Fibroblast of upper back skin (primary cell): ENCODE measurements around the gene NGEF.
"Not testable (repeated sequence)": the region's sequence is repeated elsewhere in the genome, so short reads cannot be mapped to it uniquely, and the experiment has no call there.

Experiments used
- DNase-seq: peaks from one replicate; pipeline ENCODE4 v3.0.0-alpha.2; 2013

NGEF gene

GRCh38 chr2:232866104-232866503 is 147.0 kb downstream of the NGEF start:
- no peak for DNase-seq

DNA sequence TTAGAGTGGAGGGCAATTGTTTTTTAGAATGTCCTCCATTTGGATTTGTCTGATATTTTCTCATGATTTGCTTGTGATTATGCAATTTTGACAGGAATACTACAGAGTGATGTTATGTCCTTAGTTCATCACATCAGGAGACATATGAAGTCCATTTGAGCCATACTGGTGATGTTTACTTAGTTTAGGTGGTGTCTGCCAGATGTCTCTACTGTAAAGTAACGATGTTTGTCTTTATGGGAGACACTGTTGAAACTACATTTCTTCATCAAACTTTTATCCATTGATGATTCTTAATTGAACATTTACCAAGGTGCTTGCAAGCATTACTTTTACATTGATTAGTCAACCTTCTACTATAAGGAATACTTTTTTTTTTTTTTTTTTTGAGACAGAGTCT is 147.9 kb downstream of the NGEF start:
- DNase-seq, result no peak

DNA sequence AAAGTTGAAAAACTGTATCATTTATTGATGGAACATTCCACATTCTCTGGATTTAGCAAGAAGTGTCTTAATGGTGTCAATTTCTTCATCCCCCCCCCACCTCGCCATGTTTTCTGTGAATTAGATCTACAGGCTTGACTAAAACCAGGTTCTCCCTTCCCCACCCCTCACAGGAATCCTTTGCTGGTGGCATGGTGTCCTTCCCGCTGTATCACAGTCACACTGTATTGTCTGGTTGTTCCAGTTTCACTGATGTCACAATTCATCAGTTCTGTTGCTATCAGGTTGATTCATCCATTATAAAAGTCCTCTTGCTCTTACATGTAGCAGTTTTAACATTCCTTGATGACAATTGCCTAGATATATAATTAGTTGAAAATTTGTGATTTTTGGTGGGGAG is 149.1 kb downstream of the NGEF start:
- DNase-seq, result no peak

DNA sequence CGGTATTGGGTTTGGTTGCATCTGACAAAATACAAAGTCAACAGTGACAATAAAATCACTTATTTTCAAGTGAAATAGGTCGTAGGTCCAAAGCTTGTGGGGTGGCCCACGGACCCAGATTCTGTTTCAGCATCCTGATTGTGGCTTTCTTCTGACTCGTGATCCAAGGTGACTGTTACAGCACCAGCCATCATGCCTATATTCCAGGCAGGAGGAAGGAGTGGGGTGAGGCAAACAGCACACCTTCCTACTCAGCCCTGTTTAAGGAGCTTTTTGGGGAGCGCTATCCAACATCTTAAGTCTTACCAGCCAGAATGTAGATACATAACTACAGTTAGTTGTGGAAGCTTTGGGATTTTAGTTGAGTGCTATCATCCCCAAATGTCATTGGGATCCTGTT is 151.7 kb downstream of the NGEF start:
- no peak for DNase-seq

GRCh38 chr2:232860593-232861241 is 152.3 kb downstream of the NGEF start:
- peak; percentile 14 for DNase-seq

- no peak for DNase-seq
Observed at GRCh38 chr2:232859385-232859916, 153.6 kb downstream of the NGEF start.

GRCh38 chr2:232857158-232857563 is 155.9 kb downstream of the NGEF start:
- DNase-seq, result peak; percentile 45

DNA sequence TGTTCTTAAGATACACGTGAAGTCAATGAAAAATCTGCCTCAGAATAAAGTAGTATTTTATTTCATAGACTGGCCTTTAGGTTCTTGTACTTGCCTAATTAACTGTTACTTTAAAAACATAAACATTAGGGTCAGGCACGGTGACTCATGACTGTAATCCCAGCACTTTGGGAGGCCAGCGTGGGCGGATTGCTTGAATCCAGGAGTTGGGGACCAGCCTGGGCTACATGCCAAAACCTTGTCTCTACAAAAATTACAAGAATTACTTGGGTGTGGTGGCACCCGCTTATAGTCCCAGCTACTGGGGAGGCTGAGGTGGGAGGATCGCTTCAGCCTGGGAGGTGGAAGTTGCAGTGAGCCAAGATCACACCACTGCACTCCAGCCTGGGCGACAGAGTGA is 159.0 kb downstream of the NGEF start:
- peak; percentile 50 for DNase-seq

DNA sequence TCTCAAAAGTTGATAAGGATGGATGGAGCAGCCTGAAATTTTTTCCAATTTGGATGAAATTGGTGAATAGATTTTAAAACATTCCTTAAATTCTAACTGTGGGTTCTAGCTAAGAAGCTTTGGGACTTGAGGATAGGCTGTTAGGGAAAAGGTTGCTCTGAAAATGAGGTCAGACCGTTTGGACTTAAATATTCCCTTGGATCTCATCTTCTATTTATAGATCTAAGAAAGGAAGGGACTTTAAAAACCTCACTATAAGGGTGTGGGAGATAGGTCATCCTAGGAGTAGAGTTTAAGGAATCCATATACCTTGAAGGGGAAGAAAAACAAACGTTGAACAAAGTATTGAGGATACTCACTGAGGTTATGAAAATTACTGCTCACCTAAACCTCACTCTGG is 160.4 kb downstream of the NGEF start:
- no peak for DNase-seq

- not testable (repeated sequence) for DNase-seq
Observed at GRCh38 chr2:232852081-232852480, 161.0 kb downstream of the NGEF start.

DNA sequence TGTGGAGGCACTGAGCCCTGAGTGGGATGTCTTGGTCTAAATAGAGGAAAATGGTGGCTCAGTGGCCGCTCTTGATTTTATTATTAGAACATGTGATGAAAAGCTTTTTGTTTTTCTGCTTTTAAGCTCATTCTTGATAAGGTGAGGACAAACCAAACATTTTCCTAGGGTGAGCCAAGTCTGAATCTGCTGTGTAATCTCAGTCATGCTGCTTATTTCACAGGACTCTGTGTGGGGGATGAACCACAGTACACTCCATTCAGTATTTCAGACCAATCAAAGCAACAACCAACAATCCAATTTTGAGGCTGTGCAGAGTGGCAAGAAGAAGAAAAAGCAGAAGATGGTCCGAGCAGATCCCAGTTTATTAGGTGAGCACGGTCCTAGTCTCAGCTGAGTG is 163.0 kb downstream of the NGEF start:
- no peak for DNase-seq

GRCh38 chr2:232846055-232846454 is 167.0 kb downstream of the NGEF start:
- DNase-seq, result no peak

DNA sequence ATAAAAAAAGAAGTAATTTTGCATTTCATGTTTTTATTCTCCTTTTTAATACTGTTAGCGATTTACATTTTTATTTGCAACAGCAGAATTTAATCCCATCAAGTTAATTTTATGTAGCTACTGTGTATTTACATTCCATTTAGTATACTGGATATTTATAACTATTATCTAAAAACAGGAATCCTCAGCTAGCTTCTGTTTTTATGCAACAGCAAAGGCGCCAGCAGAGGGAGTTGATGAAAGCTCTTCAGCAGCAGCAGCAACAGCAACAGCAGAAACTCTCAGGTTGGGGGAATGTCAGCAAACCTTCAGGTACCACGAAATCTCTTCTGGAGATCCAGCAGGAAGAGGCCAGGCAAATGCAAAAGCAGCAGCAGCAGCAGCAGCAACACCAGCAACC is 169.2 kb downstream of the NGEF start:
- no peak for DNase-seq

DNA sequence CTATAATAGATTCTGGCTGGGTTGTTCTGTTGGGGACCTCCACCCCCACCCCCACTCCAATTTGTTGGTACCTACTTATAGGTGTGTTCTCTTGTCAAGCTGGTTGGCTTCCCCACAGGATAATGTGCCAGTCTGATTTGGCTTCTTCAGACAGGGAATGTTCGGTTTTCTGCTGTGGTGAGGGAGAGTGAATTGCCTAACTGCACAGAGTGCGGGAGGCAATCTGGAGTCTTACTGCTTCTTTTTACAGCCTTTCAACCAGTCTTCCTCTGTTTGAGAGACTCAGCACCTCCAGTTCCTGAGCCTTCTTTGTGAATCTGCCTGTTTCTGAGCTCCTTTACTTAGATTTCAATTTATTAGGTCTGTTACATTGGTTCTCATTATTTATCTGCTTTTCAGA is 170.4 kb downstream of the NGEF start:
- no peak for DNase-seq

- no peak for DNase-seq
Observed at GRCh38 chr2:232839411-232840079, 173.5 kb downstream of the NGEF start.

GRCh38 chr2:232838406-232838874 is 174.6 kb downstream of the NGEF start:
- DNase-seq, result no peak

DNA sequence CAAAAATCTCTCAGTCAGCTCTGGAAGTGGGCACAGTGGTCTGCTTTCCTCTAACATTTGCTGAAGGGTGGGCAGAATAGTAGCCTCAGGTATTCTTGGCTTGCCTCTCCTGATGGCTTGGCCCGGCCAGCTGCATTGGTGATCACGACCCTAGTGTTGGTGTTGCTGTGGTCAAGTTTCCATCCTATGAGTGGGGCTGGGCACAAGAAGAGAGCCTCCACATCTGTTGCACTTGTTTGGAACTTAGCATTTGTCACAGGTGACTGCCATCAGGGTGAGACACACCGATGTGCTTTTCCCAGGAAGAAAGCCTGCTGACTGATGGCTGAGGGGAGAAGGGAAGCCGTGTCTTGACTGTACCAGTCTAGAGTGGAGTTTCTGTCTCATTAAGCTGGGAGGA is 176.1 kb downstream of the NGEF start:
- DNase-seq, result no peak

DNA sequence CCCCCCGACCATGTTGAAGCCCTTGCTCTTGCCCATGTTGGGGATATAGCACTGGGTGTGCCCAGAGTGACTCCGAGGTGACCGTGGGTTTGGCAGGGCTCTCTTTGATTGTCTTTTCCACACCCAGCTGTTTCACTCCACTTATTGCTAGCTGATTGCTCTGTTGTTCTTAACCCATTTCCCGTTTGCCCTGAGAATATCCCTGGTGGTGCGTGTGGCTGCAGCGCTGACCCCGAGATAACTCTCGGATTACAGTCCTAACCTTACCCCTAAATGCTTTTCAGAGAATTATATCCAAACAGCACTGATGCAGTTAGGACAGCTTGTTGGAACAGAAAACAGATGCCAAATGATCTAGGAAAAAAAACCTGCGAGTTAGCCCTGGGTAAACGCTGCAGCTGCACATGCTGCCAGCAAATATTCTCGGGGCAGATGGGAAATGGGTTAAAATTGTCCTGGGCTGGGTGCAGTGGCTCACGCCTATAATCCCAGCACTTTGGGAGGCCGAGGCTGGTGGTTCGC is 177.3 kb downstream of the NGEF start:
- no peak for DNase-seq

GRCh38 chr2:232833830-232834229 is 179.2 kb downstream of the NGEF start:
- no peak for DNase-seq

GRCh38 chr2:232831496-232831895 is 181.6 kb downstream of the NGEF start:
- DNase-seq, result no peak

- no peak for DNase-seq
Observed at GRCh38 chr2:232829988-232830387, 183.1 kb downstream of the NGEF start.
